ENCODE measurements around the gene PIK3C2G.

GRCh38 chr12:18411453-18411852 lies 150.1 kb downstream of the PIK3C2G start:
- no peak for TF ChIP-seq CTCF (conservative IDR thresholded peaks at IDR 0.05; ENCODE audit: low read depth, low read length)
- no peak for TF ChIP-seq EZH2 (IDR thresholded peaks at IDR 0.05; ENCODE audit: borderline replicate concordance, low read depth, low read length, poor library complexity, severe bottlenecking)

Measured in A673 (cell line).